PC-3 (cell line): ENCODE measurements around the gene LPXN. TPM values are rescaled to one million over a fixed set of nuclear protein-coding genes. Genes with fewer than 3 reads are reported as not detected.
A peak's percentile ranks its signal among the peaks of the same experiment; 100 is the strongest.

Source experiments
- ATAC-seq: fragments of 200-7000 bp; cut with Tn5 transposase; 2 replicates; pipeline ENCODE4 v1.9.1; 2020; ENCODE audit warnings: mild to moderate bottlenecking, moderate library complexity
- BruUV-seq: library from RNA; stranded (reverse); fragments of 400-500 nt; replicated peaks from 2 replicates; lab custom pipeline; 2021; lab: Mats Ljungman, UMichigan
- CTCF ChIA-PET: fragments of 300-600 bp; sonication (Branson Sonifier 250); formaldehyde crosslinking; loops from one replicate; lab custom pipeline; 2022; ENCODE audit warnings: antibody characterized with exemption; lab: Charles Lee
- POLR2A ChIA-PET: fragments of 300-600 bp; sonication (Branson Sonifier 250); formaldehyde crosslinking; loops from one replicate; lab custom pipeline; 2022; ENCODE audit warnings: antibody characterized with exemption; ENCODE audit not compliant: unreplicated experiment; lab: Charles Lee
- DNase-seq: peaks from one replicate; pipeline ENCODE4 v3.0.0-alpha.2; 2015
- H2AFZ ChIP-seq: fragments of 300-600 bp; sonication (generic); 2 replicates; pipeline ENCODE4 v1.6.0; 2016; ENCODE audit warnings: antibody characterized with exemption, low read length
- H3F3A ChIP-seq: fragments of 300-600 bp; sonication (generic); one replicate; pipeline ENCODE4 v1.6.0; 2017; ENCODE audit warnings: antibody characterized with exemption, low read length, control low read depth, mild to moderate bottlenecking; ENCODE audit not compliant: unreplicated experiment
- H3K27ac ChIP-seq: fragments of 300-600 bp; sonication (generic); 2 replicates; pipeline ENCODE4 v1.5.1; 2016; ENCODE audit warnings: mild to moderate bottlenecking, low read length
- H3K27me3 ChIP-seq: fragments of 300-600 bp; sonication (generic); 2 replicates; pipeline ENCODE4 v1.6.1; 2016; ENCODE audit warnings: low read length, mixed read lengths
- H3K36me3 ChIP-seq: fragments of 300-600 bp; sonication (generic); 2 replicates; pipeline ENCODE4 v1.6.1; 2016; ENCODE audit warnings: low read depth, mixed run types, low read length, mixed read lengths
- H3K4me1 ChIP-seq: fragments of 300-600 bp; sonication (generic); 2 replicates; pipeline ENCODE4 v1.5.1; 2016; ENCODE audit warnings: low read length; ENCODE audit not compliant: insufficient read depth
- H3K4me2 ChIP-seq: fragments of 300-600 bp; sonication (generic); 2 replicates; pipeline ENCODE4 v1.6.0; 2016; ENCODE audit warnings: low read length
- H3K4me3 ChIP-seq: fragments of 300-600 bp; sonication (generic); 2 replicates; pipeline ENCODE4 v1.5.1; 2016; ENCODE audit warnings: mild to moderate bottlenecking, low read length, mixed read lengths
- H3K79me2 ChIP-seq: fragments of 300-600 bp; sonication (generic); 2 replicates; pipeline ENCODE4 v1.6.1; 2017; ENCODE audit warnings: low read length, mixed read lengths
- H3K9ac ChIP-seq: fragments of 300-600 bp; sonication (generic); 2 replicates; pipeline ENCODE4 v1.6.0; 2016; ENCODE audit warnings: mild to moderate bottlenecking, low read length
- H3K9me2 ChIP-seq: fragments of 300-600 bp; sonication (generic); replicated peaks from 2 replicates; pipeline ENCODE4 v1.6.1; 2016; ENCODE audit warnings: mixed run types, low read length, mixed read lengths
- H3K9me3 ChIP-seq: fragments of 300-600 bp; sonication (generic); 2 replicates; pipeline ENCODE4 v1.6.1; 2016; ENCODE audit warnings: low read length, mixed read lengths
- H4K20me1 ChIP-seq: fragments of 300-600 bp; sonication (generic); 2 replicates; pipeline ENCODE4 v1.6.1; 2016; ENCODE audit warnings: low read length, mixed read lengths
- CTCF ChIP-seq: fragments of 300-600 bp; sonication (generic); conservative IDR thresholded peaks from 2 replicates; pipeline ENCODE4 v1.5.1; 2017; ENCODE audit warnings: antibody characterized with exemption, low read depth, mild to moderate bottlenecking, low read length
- EZH2 ChIP-seq: fragments of 300-600 bp; sonication (generic); IDR thresholded peaks from one replicate; pipeline ENCODE4 v1.6.1; 2017; ENCODE audit warnings: antibody characterized with exemption, mild to moderate bottlenecking, low read length; ENCODE audit not compliant: unreplicated experiment
- EZH2phosphoT487 ChIP-seq: fragments of 300-600 bp; sonication (generic); IDR thresholded peaks from 2 replicates; pipeline ENCODE4 v1.6.1; 2018; ENCODE audit warnings: mild to moderate bottlenecking, antibody characterized with exemption, low read length, borderline replicate concordance
- intact Hi-C: fragments of 100-400 bp; cut with micrococcal nuclease; formaldehyde crosslinking; loops from 2 replicates; pipeline ENCODE4 v1.9.0; 2023
- total RNA-seq: library from RNA; depleted of rRNA; stranded (reverse); fragments of >200 nt; gene quantifications from 2 replicates; pipeline ENCODE4 v1.2.3, GENCODE V29; 2014

The LPXN gene
- total RNA-seq, 1 experiment from 2014 or later = 12.1 TPM

GRCh38 chr11:58495906-58496305, 79.8 kb downstream of the LPXN start:
- Histone ChIP-seq H3F3A (no peaks in the 10 kb centered on the region), H3K4me1 (peaks cover 19% of the 10 kb centered on the region), H3K27ac (no peak overlapping the region), H3K79me2 (no peaks in the 10 kb centered on the region), H2AFZ (no peak overlapping the region), H3K9ac (no peak overlapping the region), H3K9me3 (no peaks in the 10 kb centered on the region), H3K4me2 (no peak overlapping the region), H3K36me3 (no peaks in the 10 kb centered on the region), H3K4me3 (no peak overlapping the region), H3K27me3 (no peaks in the 10 kb centered on the region), H3K9me2 (no peaks in the 10 kb centered on the region), H4K20me1 (no peaks in the 10 kb centered on the region)
- intact Hi-C loops = no loop called here
- no peak for ATAC-seq
- ChIA-PET CTCF (no interaction called here), POLR2A (interaction anchor here (0.6 kb wide), 1 partner anchor 165 kb away, joined by 3 read pairs; no protein-coding TSS in a partner anchor)
- no TSS peak for BruUV-seq
- DNase-seq = no peak
- TF ChIP-seq CTCF (no peak), EZH2 (no peak), EZH2phosphoT487 (no peak)

- peaks cover 19% of the 10 kb centered on the region for H3K4me1 ChIP-seq
- H3K27ac ChIP-seq = no peak overlapping the region
- no peaks in the 10 kb centered on the region for H3K36me3 ChIP-seq
- ATAC-seq (peak; percentile 39), DNase-seq (peak; percentile 22)
- TF ChIP-seq EZH2phosphoT487 (no peak), EZH2 (no peak), CTCF (no peak)
- no peaks in the 10 kb centered on the region for H3K79me2 ChIP-seq
- peak overlapping the region; percentile 19 for H3K4me2 ChIP-seq
- no peak overlapping the region for H3K4me3 ChIP-seq
- no peaks in the 10 kb centered on the region for H3K9me3 ChIP-seq
- no peaks in the 10 kb centered on the region for H3K9me2 ChIP-seq
- intact Hi-C loops = loop anchor here (1.0 kb wide), 1 partner anchor 100 kb away; no protein-coding TSS in a partner anchor
- no peaks in the 10 kb centered on the region for H3K27me3 ChIP-seq
- ChIA-PET POLR2A (no interaction called here), CTCF (interaction anchor here (0.6 kb wide), 1 partner anchor 172 kb away, joined by 3 read pairs; no protein-coding TSS in a partner anchor)
- no TSS peak for BruUV-seq
- H2AFZ ChIP-seq = no peak overlapping the region
- H3K9ac ChIP-seq = no peak overlapping the region
- no peaks in the 10 kb centered on the region for H4K20me1 ChIP-seq
- no peaks in the 10 kb centered on the region for H3F3A ChIP-seq
Observed at GRCh38 chr11:58494101-58494500, 81.6 kb downstream of the LPXN start.

- Histone ChIP-seq H4K20me1 (no peaks in the 10 kb centered on the region), H3F3A (no peaks in the 10 kb centered on the region), H3K4me2 (peak overlapping the region; percentile 19), H3K36me3 (no peaks in the 10 kb centered on the region), H3K79me2 (no peaks in the 10 kb centered on the region), H3K27me3 (no peaks in the 10 kb centered on the region), H2AFZ (no peak overlapping the region), H3K9me2 (no peaks in the 10 kb centered on the region), H3K9me3 (no peaks in the 10 kb centered on the region), H3K9ac (no peak overlapping the region), H3K27ac (no peak overlapping the region), H3K4me3 (no peak overlapping the region), H3K4me1 (peaks cover 19% of the 10 kb centered on the region)
- intact Hi-C loops = loop anchor here (1.0 kb wide), 1 partner anchor 99 kb away; no protein-coding TSS in a partner anchor
- ChIA-PET POLR2A (no interaction called here), CTCF (interaction anchor here (0.6 kb wide), 1 partner anchor 172 kb away, joined by 3 read pairs; no protein-coding TSS in a partner anchor)
- ATAC-seq = peak; percentile 66
- TF ChIP-seq EZH2phosphoT487 (no peak), EZH2 (no peak), CTCF (no peak)
- DNase-seq = peak; percentile 47
- no TSS peak for BruUV-seq
Observed at GRCh38 chr11:58493676-58494075, 82.0 kb downstream of the LPXN start.
